Medulla oblongata (tissue), 1 donor: Measurements from ENCODE around the gene TMEM198.

ENCODE experiments used
- DNase-seq: peaks from one replicate; pipeline ENCODE4 v3.0.0-alpha.2; 2015; ENCODE audit errors: extremely low spot score

Gene TMEM198

GRCh38 chr2:219508971-219509779, 34.7 kb upstream of the TMEM198 start:
- no peak for DNase-seq

GRCh38 chr2:219509780-219510511, 33.9 kb upstream of the TMEM198 start:
- peak; percentile 73 for DNase-seq

GRCh38 chr2:219510512-219511135, 33.2 kb upstream of the TMEM198 start:
- no peak for DNase-seq

- no peak for DNase-seq
These were observed 32.1 kb upstream of the TMEM198 start for GRCh38 chr2:219511547-219512325.

- DNase-seq, result no peak
These were observed 31.2 kb upstream of the TMEM198 start for GRCh38 chr2:219512524-219513216.

- DNase-seq, result no peak
These were observed 30.0 kb upstream of the TMEM198 start for GRCh38 chr2:219513787-219514186.

GRCh38 chr2:219514196-219514761, 29.5 kb upstream of the TMEM198 start, which contains the start of gene ASIC4:
Gene ASIC4, plus strand, starts transcription at chr2:219514482. Its CDS starts 243 bp downstream, at chr2:219514725.
- DNase-seq, result no peak

GRCh38 chr2:219514836-219515235, 29.0 kb upstream of the TMEM198 start:
- no peak for DNase-seq

GRCh38 chr2:219515874-219516629, 27.8 kb upstream of the TMEM198 start:
- no peak for DNase-seq

- no peak for DNase-seq
These were observed 26.9 kb upstream of the TMEM198 start for GRCh38 chr2:219516888-219517287.

GRCh38 chr2:219517954-219518778, 25.7 kb upstream of the TMEM198 start:
- DNase-seq, result no peak

- DNase-seq, result no peak
These were observed 24.3 kb upstream of the TMEM198 start for GRCh38 chr2:219519526-219519916.

- no peak for DNase-seq
These were observed 23.7 kb upstream of the TMEM198 start for GRCh38 chr2:219520079-219520478.

- no peak for DNase-seq
These were observed 22.6 kb upstream of the TMEM198 start for GRCh38 chr2:219521066-219521880.

GRCh38 chr2:219522111-219523030, 21.5 kb upstream of the TMEM198 start:
- no peak for DNase-seq

- DNase-seq, result no peak
These were observed 20.7 kb upstream of the TMEM198 start for GRCh38 chr2:219523031-219523671.

GRCh38 chr2:219524817-219525216, 19.0 kb upstream of the TMEM198 start:
- no peak for DNase-seq
